Tibial nerve (tissue), 4 donors: ENCODE results near the gene EPB41L4A. TPM values are rescaled to one million over a fixed set of nuclear protein-coding genes. Genes with fewer than 3 reads are reported as not detected.
"Not testable (repeated sequence)": the region's sequence is repeated elsewhere in the genome, so short reads cannot be mapped to it uniquely, and the experiment has no call there.

ENCODE experiments used
- DNase-seq, 2 donors: peaks; one replicate each; pipeline ENCODE4 v3.0.0-alpha.2; 2019; ENCODE audit warnings: low spot score in 2 of 2
- H3K27ac ChIP-seq, 4 donors: fragments of 200-600 bp; sonication (generic) in 3 of 4; one replicate each; pipeline ENCODE4 v1.5.1; 2017 to 2019; ENCODE audit warnings: mild to moderate bottlenecking in 1 of 4
- H3K27me3 ChIP-seq, 2 donors: fragments of 200-600 bp; sonication (generic) in 1 of 2; one replicate each; pipeline versions ENCODE4 v1.5.1 to v1.6.0; 2017 to 2019
- H3K36me3 ChIP-seq, 3 donors: fragments of 200-600 bp; sonication (generic); one replicate each; pipeline ENCODE4 v1.5.1; 2018 to 2019
- H3K4me1 ChIP-seq, 4 donors: fragments of 200-600 bp; sonication (generic) in 3 of 4; one replicate each; pipeline ENCODE4 v1.5.1; 2017 to 2019
- H3K4me3 ChIP-seq, 4 donors: fragments of 200-600 bp; sonication (generic) in 3 of 4; one replicate each; pipeline ENCODE4 v1.5.1; 2017 to 2019; ENCODE audit warnings: mild to moderate bottlenecking in 1 of 4, moderate library complexity in 1 of 4
- H3K9me3 ChIP-seq, 4 donors: fragments of 200-600 bp; sonication (generic) in 3 of 4; one replicate each; pipeline ENCODE4 v1.5.1; 2017 to 2019
- CTCF ChIP-seq, 5 experiments: fragments of 200-600 bp in 3 of 5; fragments of 450-650 bp in 2 of 5; sonication (generic) in 3 of 5; IDR thresholded peaks; one replicate each; pipeline ENCODE4 v1.5.1; 2016 to 2019; ENCODE audit warnings: antibody characterized with exemption in 5 of 5, mild to moderate bottlenecking in 3 of 5, moderate library complexity in 2 of 5
- EP300 ChIP-seq, 2 donors: sonication (generic); formaldehyde crosslinking; IDR thresholded peaks; one replicate each; pipeline ENCODE4 v1.6.1; 2017; ENCODE audit warnings: antibody characterized with exemption in 2 of 2, mild to moderate bottlenecking in 1 of 2
- POLR2A ChIP-seq, 2 donors: fragments of 450-650 bp; IDR thresholded peaks; one replicate each; pipeline ENCODE4 v1.6.1; 2017; ENCODE audit warnings: antibody characterized with exemption in 2 of 2, mild to moderate bottlenecking in 2 of 2, moderate library complexity in 2 of 2
- WGBS, 2 donors: methylation state at CpG; one replicate each; pipeline ENCODE4 v1.1.5; 2018; 5-methylcytosine and 5-hydroxymethylcytosine counted together
- total RNA-seq, 4 donors: library from RNA; depleted of rRNA; stranded (reverse); fragments of >200 nt; gene quantifications; one replicate each; pipeline ENCODE4 v1.1.0, GENCODE V29; 2016

EPB41L4A gene
- total RNA-seq, 4 donors from 2014 or later = 10.6 to 38.1 (median 14.4) TPM

DNA sequence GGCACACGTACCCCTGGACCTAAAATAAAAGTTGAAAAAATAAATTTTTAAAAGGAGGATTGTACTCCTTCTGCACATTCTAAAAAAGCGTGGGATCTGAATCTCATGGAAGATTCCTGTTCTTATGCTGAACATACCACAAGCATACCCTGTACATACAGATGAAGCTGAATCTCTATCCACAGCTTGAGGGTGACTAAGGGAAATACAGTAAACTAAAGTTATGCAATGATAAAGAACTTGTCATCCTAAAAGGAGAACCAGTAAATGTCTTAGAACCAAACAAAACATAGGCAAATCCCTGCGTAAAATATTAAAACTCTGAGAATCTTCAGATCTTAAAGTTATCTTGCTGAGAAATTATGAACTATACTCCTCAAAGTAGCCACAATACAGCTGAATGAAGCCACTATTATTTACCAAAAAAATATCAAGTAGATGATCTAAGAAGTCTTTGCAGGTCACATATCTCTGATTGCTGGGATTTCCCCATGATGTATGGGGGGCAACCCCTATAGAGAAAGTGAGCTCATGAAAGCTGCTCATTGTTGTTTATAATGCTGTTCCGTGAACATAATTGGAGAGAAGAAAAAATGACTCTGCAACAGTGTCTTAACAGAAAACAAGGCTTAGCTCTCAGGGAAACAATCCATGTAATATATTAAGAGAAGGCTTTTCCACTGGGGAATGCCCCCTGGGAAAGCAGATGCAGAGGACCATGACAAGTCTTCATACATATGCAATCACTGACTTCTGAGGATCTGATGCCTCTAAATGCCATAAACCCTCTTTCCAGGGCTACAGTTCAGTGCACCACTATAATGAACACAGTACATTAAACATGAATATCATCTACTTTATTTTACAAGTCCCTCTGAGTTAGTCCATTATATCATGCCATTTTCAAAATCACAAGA, 210.1 kb downstream of the EPB41L4A start:
- Histone ChIP-seq H3K27ac (no peak overlapping the region), H3K4me1 (no peaks in the 10 kb centered on the region), H3K9me3 (no peaks in the 10 kb centered on the region), H3K4me3 (no peak overlapping the region), H3K36me3 (no peaks in the 10 kb centered on the region), H3K27me3 (no peaks in the 10 kb centered on the region)
- DNase-seq = no peak
- TF ChIP-seq EP300 (IDR thresholded peaks at IDR 0.05) (no peak), CTCF (IDR thresholded peaks at IDR 0.05) (no peak), POLR2A (IDR thresholded peaks at IDR 0.05) (no peak)
- 60 to 64% methylated on average over 4 of the region's 4 CpGs for WGBS, 2 donors

- not testable (repeated sequence) for H3K4me3 ChIP-seq, DNase-seq, H3K4me1 ChIP-seq, H3K9me3 ChIP-seq, H3K27ac ChIP-seq, H3K36me3 ChIP-seq, H3K27me3 ChIP-seq
- 97 to 98% methylated on average over 3 of the region's 3 CpGs for WGBS, 2 donors
Observed at GRCh38 chr5:112208195-112208594, 210.9 kb downstream of the EPB41L4A start.

DNA sequence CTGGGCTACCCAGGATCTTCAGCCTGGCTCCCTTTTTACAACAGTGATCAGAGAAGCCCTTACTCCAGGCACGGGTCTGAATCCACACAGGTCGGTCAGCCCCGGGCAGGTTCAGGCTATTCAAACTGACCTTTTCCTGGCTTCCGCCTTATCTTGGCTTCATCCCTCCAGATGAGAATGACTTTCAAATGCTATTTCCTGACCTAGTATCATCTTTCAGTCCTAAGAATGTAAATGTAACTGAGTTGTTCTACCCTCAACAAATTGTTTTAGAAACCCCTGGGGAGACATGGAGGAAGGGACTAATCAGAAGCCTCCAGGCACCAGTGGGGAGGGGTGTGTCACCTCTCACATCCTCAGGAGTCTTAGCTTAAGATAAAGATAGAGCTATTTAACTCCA, 213.2 kb downstream of the EPB41L4A start:
- Histone ChIP-seq H3K9me3 (no peaks in the 10 kb centered on the region), H3K27ac (no peak overlapping the region), H3K4me3 (no peak overlapping the region), H3K27me3 (no peaks in the 10 kb centered on the region), H3K4me1 (no peaks in the 10 kb centered on the region), H3K36me3 (peaks cover 0 to 19% (median 0%) of the 10 kb centered on the region in 3 donors)
- no peak for DNase-seq
- TF ChIP-seq CTCF (IDR thresholded peaks at IDR 0.05) = no peak
- no peak for TF ChIP-seq POLR2A (IDR thresholded peaks at IDR 0.05)
- TF ChIP-seq EP300 (IDR thresholded peaks at IDR 0.05) = no peak
- 46 to 47% methylated on average over 4 of the region's 4 CpGs for WGBS, 2 donors

GRCh38 chr5:112203229-112203628, 215.8 kb downstream of the EPB41L4A start:
- Histone ChIP-seq H3K36me3 (peaks cover 0 to 19% (median 0%) of the 10 kb centered on the region in 3 donors), H3K4me3 (no peak overlapping the region), H3K27ac (no peak overlapping the region), H3K4me1 (no peaks in the 10 kb centered on the region), H3K27me3 (no peaks in the 10 kb centered on the region), H3K9me3 (no peaks in the 10 kb centered on the region)
- WGBS, 2 donors = 89 to 93% methylated on average over 4 of the region's 4 CpGs
- no peak for TF ChIP-seq EP300 (IDR thresholded peaks at IDR 0.05)
- no peak for TF ChIP-seq CTCF (IDR thresholded peaks at IDR 0.05)
- no peak for TF ChIP-seq POLR2A (IDR thresholded peaks at IDR 0.05)
- DNase-seq = no peak

- H3K4me1 ChIP-seq = no peaks in the 10 kb centered on the region
- H3K27ac ChIP-seq = no peak overlapping the region
- peaks cover 0 to 19% (median 0%) of the 10 kb centered on the region in 3 donors for H3K36me3 ChIP-seq
- DNase-seq = no peak
- no peak overlapping the region for H3K4me3 ChIP-seq
- WGBS, 2 donors = 90 to 97% methylated on average over 2 of the region's 2 CpGs
- TF ChIP-seq POLR2A (IDR thresholded peaks at IDR 0.05) (no peak), CTCF (IDR thresholded peaks at IDR 0.05) (no peak), EP300 (IDR thresholded peaks at IDR 0.05) (no peak)
- H3K9me3 ChIP-seq = no peaks in the 10 kb centered on the region
- no peaks in the 10 kb centered on the region for H3K27me3 ChIP-seq
Observed at GRCh38 chr5:112202694-112203093, 216.4 kb downstream of the EPB41L4A start.
